SK-N-MC (cell line): Measurements from ENCODE around the gene CFD.
"Not testable (repeated sequence)": the region's sequence is repeated elsewhere in the genome, so short reads cannot be mapped to it uniquely, and the experiment has no call there.

Experiments
- EZH2 ChIP-seq: fragments of 200-600 bp; sonication (generic); IDR thresholded peaks from one replicate; pipeline ENCODE4 v1.6.1; 2017; ENCODE audit warnings: antibody characterized with exemption
- POLR2AphosphoS5 ChIP-seq: IDR thresholded peaks from 2 replicates; pipeline ENCODE4 v1.6.1; 2012; ENCODE audit warnings: mild to moderate bottlenecking, low read depth, low read length, borderline replicate concordance

DNA sequence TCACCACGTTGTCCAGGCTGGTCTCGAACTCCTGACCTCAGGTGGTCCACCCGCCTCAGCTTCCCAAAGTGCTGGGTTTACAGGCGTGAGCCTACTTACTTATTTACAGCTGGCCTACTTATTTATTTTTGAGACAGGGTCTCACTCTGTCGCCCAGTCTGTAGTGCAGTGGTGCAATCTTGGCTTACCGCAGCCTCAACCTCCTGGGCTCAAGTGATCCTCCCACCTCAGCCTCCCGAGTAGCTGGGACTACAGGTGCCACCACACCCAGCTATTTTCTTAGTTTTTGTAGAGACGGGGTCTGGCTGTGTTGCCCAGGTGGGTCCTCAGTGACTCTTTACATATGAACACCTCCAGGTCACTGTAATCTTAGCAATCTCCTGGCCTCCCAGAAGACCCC is 10.3 kb upstream of the CFD start:
- TF ChIP-seq POLR2AphosphoS5, EZH2: not testable (repeated sequence)
